Ectodermal cell (in vitro differentiated cells): ENCODE data around the gene ANKRD39. TPM values are rescaled to one million over a fixed set of nuclear protein-coding genes. Genes with fewer than 3 reads are reported as not detected.

Experiments used
- H3K27ac ChIP-seq: 2 replicates; pipeline ENCODE4 v1.7.0; 2013; ENCODE audit warnings: mild to moderate bottlenecking, low read depth, low read length; ENCODE audit not compliant: insufficient read depth, poor library complexity, severe bottlenecking
- H3K27me3 ChIP-seq: 2 replicates; pipeline ENCODE4 v1.7.0; 2013; ENCODE audit warnings: mild to moderate bottlenecking, low read length; ENCODE audit not compliant: insufficient read depth, control insufficient read depth, poor library complexity, severe bottlenecking
- H3K36me3 ChIP-seq: one replicate; pipeline ENCODE4 v1.7.0; 2013; ENCODE audit warnings: low read length; ENCODE audit not compliant: control insufficient read depth, insufficient read depth
- H3K4me1 ChIP-seq: one replicate; pipeline ENCODE4 v1.7.0; 2013; ENCODE audit warnings: low read length; ENCODE audit not compliant: control insufficient read depth, insufficient read depth
- H3K4me3 ChIP-seq: 2 replicates; pipeline ENCODE4 v1.7.0; 2013; ENCODE audit warnings: low read depth, low read length, control low read depth; ENCODE audit not compliant: insufficient read depth
- H3K9me3 ChIP-seq: 2 replicates; pipeline ENCODE4 v1.7.0; 2013; ENCODE audit warnings: mild to moderate bottlenecking, low read length, moderate library complexity; ENCODE audit not compliant: control insufficient read depth
- WGBS, 2 experiments: methylation state at CpG; one replicate each; pipeline ENCODE4 v1.1.7; 2013; ENCODE audit warnings: missing lambda C conversion rate in 2 of 2; 5-methylcytosine and 5-hydroxymethylcytosine counted together
- polyA plus RNA-seq, 4 experiments: library from polyadenylated mRNA; stranded (reverse); fragments of 50-300 nt; gene quantifications; one replicate each; pipeline ENCODE4 v1.2.3, GENCODE V29; 2013

ANKRD39 gene, protein sequence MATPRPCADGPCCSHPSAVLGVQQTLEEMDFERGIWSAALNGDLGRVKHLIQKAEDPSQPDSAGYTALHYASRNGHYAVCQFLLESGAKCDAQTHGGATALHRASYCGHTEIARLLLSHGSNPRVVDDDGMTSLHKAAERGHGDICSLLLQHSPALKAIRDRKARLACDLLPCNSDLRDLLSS
- 13.1 TPM for polyA plus RNA-seq (2013, experiment 1 of 4)
- 10.3 TPM for polyA plus RNA-seq (2013, experiment 2 of 4)
- polyA plus RNA-seq (2013, experiment 3 of 4) = 11.8 TPM
- polyA plus RNA-seq (2013, experiment 4 of 4) = 11.6 TPM

DNA sequence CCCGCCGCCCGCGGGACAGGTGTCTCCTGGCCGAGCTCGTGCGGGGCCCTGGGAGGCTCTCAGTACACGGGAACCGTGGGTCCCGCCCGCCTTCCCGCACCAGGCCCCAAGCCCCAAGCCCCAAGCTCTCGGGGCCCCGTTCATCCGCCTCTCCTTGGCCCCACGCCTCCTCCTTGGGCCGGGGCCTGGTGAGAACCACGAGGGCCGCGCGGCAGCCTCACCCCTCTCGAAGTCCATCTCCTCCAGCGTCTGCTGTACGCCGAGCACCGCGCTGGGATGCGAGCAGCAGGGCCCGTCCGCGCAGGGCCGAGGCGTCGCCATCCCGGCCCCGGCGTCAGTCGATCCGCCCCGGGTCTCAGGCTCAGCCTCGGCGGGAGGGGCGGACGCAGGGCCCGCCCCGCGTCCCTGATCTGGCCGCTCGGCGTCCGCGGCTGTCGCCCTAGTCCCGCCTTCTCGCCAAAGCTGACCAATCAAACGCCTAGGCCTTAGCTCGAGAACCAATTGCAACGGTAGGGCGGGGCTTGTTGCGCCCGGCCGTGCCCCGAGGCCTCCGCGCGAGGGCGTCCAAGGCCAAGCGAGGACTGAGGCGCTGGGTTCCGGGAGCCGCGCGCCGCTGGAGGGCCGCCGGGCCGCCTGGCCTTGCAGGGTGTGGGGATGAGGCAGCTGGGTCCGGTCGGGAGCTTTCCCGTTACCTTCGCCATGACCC is at the start of gene ANKRD39:
ANKRD39 (minus strand) TSS at position 350 of the 706 bp plus-strand sequence; CDS start at position 321, 29 bp downstream.
- Histone ChIP-seq H3K9me3 (no peaks in the 10 kb centered on the region), H3K27ac (peak within 1 kb of the TSS; percentile 11), H3K4me1 (peaks cover 12% of the 10 kb centered on the region), H3K27me3 (no peaks in the 10 kb centered on the region), H3K4me3 (peak within 1 kb of the TSS; percentile 73), H3K36me3 (peaks cover 17% of the 10 kb centered on the region)
- 0% methylated on average over 81 of the region's 81 CpGs for WGBS, 2 experiments

DNA sequence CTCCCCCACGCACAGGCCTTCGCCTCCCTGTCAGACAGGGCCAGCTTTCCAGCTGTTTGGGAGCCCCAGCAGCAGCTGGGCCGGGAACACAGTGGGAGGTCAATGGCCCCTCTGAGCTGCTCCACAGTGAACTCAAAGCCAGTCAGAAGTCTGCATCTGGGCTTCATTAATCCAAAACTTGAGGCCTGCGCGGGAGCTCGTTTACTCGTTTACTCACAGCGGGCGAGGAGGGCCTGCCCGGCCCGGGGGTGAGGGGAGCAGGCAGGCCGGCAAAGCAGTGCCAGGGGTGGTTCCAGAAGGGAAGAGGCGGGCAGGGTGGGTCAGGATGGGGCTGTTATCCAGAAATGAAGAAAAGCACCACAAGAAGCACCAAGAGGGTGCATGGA is 48.9 kb upstream of the ANKRD39 start:
- Histone ChIP-seq H3K27ac (peak overlapping the region; percentile 89), H3K36me3 (no peaks in the 10 kb centered on the region), H3K9me3 (no peaks in the 10 kb centered on the region), H3K27me3 (no peaks in the 10 kb centered on the region), H3K4me1 (peaks cover 23% of the 10 kb centered on the region), H3K4me3 (peak overlapping the region; percentile 11)
- 2 to 4% methylated on average over 13 of the region's 13 CpGs for WGBS, 2 experiments

DNA sequence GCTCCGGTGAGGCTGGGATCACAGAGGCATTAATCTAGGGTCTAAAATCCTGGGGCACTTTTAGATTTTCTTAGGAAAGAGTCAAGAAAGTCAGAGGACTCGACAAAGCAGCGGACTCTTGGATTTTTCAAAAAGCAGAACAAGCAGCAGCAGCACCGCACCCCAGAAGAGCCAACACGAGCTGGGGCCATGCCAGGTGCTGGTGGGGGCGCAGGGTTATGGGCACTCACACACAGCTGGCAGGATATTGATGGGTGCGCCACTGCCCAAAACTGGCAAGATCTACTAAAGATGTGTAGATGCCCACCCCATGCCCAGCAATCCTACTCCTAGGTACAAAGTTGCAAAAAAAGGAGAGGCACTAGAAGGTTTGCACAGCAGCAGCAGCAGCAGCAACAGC is 46.0 kb upstream of the ANKRD39 start:
- H3K27ac ChIP-seq = no peak overlapping the region
- H3K27me3 ChIP-seq = no peaks in the 10 kb centered on the region
- H3K4me3 ChIP-seq = no peak overlapping the region
- peaks cover 23% of the 10 kb centered on the region for H3K4me1 ChIP-seq
- no peaks in the 10 kb centered on the region for H3K9me3 ChIP-seq
- WGBS, 2 experiments = 94 to 95% methylated on average over 7 of the region's 7 CpGs
- H3K36me3 ChIP-seq = no peaks in the 10 kb centered on the region

GRCh38 chr2:96903318-96903717 is 45.5 kb upstream of the ANKRD39 start:
- no peak overlapping the region for H3K27ac ChIP-seq
- no peaks in the 10 kb centered on the region for H3K27me3 ChIP-seq
- 86 to 88% methylated on average over 7 of the region's 7 CpGs for WGBS, 2 experiments
- peaks cover 23% of the 10 kb centered on the region for H3K4me1 ChIP-seq
- no peak overlapping the region for H3K4me3 ChIP-seq
- no peaks in the 10 kb centered on the region for H3K36me3 ChIP-seq
- H3K9me3 ChIP-seq = no peaks in the 10 kb centered on the region

- Histone ChIP-seq H3K9me3 (no peaks in the 10 kb centered on the region), H3K27ac (no peak overlapping the region)
- WGBS, 2 experiments = 88 to 91% methylated on average over 10 of the region's 10 CpGs
Measured at GRCh38 chr2:96900237-96900636, 42.4 kb upstream of the ANKRD39 start.

DNA sequence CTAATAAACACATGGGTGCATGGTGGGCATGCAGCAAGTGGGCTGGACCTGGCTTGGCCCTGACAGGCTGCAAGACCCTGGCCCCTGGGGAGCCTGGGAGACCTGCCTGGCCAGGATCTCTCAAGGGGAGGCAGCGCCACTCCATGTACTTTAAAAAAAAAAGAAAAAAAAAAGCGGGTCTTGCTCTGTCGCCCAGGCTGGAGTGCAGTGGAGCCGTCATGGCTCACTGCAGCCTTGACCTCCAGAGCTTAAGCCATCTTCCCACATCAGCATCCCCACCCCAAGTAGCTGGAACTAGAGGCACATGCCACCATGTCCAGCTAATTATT is 41.6 kb upstream of the ANKRD39 start:
- Histone ChIP-seq H3K4me1 (peaks cover 11% of the 10 kb centered on the region), H3K36me3 (no peaks in the 10 kb centered on the region), H3K27me3 (no peaks in the 10 kb centered on the region), H3K4me3 (no peak overlapping the region), H3K9me3 (no peaks in the 10 kb centered on the region), H3K27ac (no peak overlapping the region)
- 81 to 93% methylated on average over 4 of the region's 4 CpGs for WGBS, 2 experiments

More at GRCh38 chr2:96900237-96900636, 42.4 kb upstream of the ANKRD39 start:
- H3K4me1 ChIP-seq = peaks cover 11% of the 10 kb centered on the region
- H3K36me3 ChIP-seq = no peaks in the 10 kb centered on the region
- no peak overlapping the region for H3K4me3 ChIP-seq
- H3K27me3 ChIP-seq = no peaks in the 10 kb centered on the region

DNA sequence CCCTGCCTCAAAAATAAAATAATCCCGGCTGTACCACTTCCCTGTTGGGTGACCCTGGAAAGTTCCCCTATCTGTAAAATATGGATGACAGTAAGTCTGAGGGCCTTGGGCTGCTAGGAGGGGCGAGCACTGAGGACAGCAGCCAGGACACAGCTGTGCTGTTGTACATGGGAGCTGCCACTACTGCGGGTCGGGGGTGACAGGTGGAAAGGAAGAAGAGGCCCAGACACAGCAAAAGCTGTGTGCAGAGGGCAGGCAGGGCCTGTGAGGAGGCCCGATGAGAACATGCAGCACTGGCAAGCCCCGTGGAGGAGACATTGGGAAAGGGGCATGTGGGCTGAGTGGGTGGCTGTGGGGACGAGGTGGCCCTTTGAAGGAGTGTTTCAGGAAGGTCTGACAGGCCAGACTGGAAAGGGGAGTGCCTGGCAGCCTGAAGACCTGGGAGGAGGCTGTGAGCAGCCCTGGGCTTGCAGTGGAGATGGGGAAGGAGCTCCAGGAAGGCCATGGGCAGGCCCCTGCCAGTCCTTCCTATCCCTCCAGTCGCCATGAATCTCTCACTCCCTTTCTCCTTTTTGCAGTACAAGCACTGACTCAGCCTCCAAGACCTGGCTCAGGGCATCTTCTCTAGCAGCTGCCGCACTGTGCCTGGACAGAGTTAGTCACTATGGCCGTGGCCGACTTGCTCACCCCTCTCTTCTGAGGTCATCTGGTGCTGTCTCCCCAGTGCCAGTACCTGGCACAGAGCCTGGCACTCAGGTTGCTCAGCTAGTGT is 41.0 kb upstream of the ANKRD39 start:
- Histone ChIP-seq H3K9me3 (no peaks in the 10 kb centered on the region), H3K27me3 (no peaks in the 10 kb centered on the region), H3K4me3 (no peak overlapping the region), H3K4me1 (peaks cover 11% of the 10 kb centered on the region), H3K36me3 (no peaks in the 10 kb centered on the region), H3K27ac (no peak overlapping the region)
- 88% methylated on average over 11 of the region's 11 CpGs for WGBS, 2 experiments

DNA sequence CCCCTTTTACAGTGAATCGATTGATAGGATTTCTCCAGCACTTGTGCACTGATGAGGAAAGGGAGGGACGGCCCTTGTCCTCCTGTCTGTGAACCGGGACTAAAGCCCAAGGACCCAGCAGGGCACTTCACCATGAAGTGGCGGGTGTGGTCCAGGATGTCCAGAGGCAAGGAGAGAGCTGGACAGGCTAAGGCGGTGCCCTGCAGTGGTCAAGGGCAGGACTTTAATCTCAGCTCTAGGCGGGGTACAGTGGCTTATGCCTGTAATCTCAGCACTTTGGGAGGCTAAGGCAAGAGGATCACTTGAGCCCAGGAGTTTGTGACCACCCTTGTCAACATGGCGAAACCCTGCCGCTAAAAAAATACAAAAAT is 40.3 kb upstream of the ANKRD39 start:
- Histone ChIP-seq H3K27me3 (no peaks in the 10 kb centered on the region), H3K4me3 (no peak overlapping the region), H3K27ac (no peak overlapping the region), H3K4me1 (peaks cover 11% of the 10 kb centered on the region), H3K36me3 (no peaks in the 10 kb centered on the region), H3K9me3 (no peaks in the 10 kb centered on the region)
- WGBS, 2 experiments = 90 to 93% methylated on average over 8 of the region's 8 CpGs

GRCh38 chr2:96897491-96898134 is 39.8 kb upstream of the ANKRD39 start:
- 90 to 91% methylated on average over 11 of the region's 11 CpGs for WGBS, 2 experiments
- no peak overlapping the region for H3K27ac ChIP-seq

More at GRCh38 chr2:96897491-96898134, 39.8 kb upstream of the ANKRD39 start:
- peaks cover 11% of the 10 kb centered on the region for H3K4me1 ChIP-seq
- H3K4me3 ChIP-seq = no peak overlapping the region
- no peaks in the 10 kb centered on the region for H3K9me3 ChIP-seq
- H3K36me3 ChIP-seq = no peaks in the 10 kb centered on the region
- H3K27me3 ChIP-seq = no peaks in the 10 kb centered on the region
